Measurements from ENCODE around the gene USP22. TPM values are rescaled to one million over a fixed set of nuclear protein-coding genes. Genes with fewer than 3 reads are reported as not detected.

USP22 gene
- total RNA-seq, 4 donors from 2014 or later = 120 to 258 (median 143) TPM

DNA sequence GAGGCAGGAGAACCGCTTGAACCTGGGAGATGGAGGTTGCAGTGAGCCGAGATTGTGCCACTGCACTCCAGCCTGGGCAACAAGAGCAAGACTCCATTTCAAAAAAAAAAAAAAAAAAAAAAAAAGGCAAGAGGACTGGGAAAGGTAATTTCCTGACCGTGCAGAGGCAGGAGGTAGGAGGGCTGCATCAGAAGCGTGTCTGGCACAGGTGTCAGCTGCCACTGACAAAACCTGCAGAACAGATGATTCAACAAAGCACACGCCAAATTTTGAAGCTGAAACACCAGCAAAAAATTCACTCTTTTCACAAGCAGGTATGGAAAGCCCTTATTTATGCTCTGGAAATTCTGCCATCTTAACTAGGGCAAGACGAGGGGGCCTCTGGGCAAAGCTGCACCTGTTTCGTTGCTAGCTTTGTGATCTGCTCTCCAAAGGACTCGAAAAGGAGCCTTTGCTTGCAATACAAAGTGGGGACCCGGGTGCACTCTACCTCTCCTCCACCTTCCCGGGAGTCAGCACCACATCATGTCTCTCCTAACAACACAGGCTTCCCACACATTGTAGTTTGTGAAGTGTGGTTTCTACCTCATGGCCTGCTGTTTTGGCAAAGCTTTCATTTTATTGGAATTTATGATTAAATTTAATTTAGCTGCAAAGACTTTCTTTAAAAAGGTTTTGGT is 33.7 kb downstream of the USP22 start:
- H3K27ac ChIP-seq = no peak overlapping the region
- no peak overlapping the region for H3K4me3 ChIP-seq
- peaks cover 2 to 98% of the 10 kb centered on the region in 2 donors for H3K36me3 ChIP-seq
- in situ Hi-C loops (cut with MboI; ENCODE audit: low sequenced_read_pairs in 4 of 4) = no loop called here
- peaks cover 0 to 3% of the 10 kb centered on the region in 2 donors for H3K4me1 ChIP-seq
- intact Hi-C loops (cut with DNase I; ENCODE audit: low total_unique reads) = no loop called here
- no peaks in the 10 kb centered on the region for H3K9me3 ChIP-seq
- no peaks in the 10 kb centered on the region for H3K27me3 ChIP-seq
- TF ChIP-seq POLR2A (IDR thresholded peaks at IDR 0.05) = no peak
- TF ChIP-seq, protein P1, sequence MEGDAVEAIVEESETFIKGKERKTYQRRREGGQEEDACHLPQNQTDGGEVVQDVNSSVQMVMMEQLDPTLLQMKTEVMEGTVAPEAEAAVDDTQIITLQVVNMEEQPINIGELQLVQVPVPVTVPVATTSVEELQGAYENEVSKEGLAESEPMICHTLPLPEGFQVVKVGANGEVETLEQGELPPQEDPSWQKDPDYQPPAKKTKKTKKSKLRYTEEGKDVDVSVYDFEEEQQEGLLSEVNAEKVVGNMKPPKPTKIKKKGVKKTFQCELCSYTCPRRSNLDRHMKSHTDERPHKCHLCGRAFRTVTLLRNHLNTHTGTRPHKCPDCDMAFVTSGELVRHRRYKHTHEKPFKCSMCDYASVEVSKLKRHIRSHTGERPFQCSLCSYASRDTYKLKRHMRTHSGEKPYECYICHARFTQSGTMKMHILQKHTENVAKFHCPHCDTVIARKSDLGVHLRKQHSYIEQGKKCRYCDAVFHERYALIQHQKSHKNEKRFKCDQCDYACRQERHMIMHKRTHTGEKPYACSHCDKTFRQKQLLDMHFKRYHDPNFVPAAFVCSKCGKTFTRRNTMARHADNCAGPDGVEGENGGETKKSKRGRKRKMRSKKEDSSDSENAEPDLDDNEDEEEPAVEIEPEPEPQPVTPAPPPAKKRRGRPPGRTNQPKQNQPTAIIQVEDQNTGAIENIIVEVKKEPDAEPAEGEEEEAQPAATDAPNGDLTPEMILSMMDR (IDR thresholded peaks at IDR 0.05 in 4 of 5, conservative IDR thresholded peaks at IDR 0.05 in 1 of 5) = no peak
- DNase-seq = no peak
- no peak for ATAC-seq

DNA sequence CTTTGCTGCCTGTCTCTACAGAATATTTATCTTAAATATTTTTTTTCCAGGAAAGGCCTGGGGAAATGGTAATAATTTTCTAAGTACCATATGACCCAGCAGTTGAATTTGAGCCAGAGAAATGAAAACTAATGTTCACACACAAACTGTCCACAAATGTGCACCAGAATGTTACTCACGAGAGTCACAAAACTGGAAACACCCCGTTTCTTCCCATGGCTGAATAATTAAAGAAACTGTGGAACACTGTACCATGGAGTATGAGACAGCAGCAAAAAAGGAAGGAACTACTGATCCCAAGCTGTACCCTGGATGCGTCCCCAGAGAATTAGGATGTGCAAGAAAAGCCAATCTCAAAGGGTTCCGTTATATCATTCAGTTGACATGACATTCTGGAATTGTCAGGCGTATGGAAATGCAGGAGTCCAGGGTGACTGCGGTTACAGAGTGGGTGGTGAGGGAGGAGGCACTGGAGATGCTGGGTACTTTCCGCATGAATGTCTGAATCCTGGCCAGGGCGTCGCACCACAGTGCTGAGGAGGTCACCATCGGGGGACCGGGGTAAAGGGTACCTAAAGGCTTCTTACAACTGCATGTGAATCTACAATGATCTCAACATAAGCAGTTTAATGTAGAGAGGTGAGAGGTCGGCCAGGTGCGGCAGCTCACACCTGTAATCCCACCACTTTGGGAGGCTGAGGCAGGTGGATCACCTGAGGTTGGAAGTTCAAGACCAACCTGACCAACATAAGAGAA is 34.5 kb downstream of the USP22 start:
- peaks cover 0 to 3% of the 10 kb centered on the region in 2 donors for H3K4me1 ChIP-seq
- no peak overlapping the region for H3K27ac ChIP-seq
- no peak for TF ChIP-seq POLR2A (IDR thresholded peaks at IDR 0.05)
- TF ChIP-seq, protein P1 (IDR thresholded peaks at IDR 0.05 in 4 of 5, conservative IDR thresholded peaks at IDR 0.05 in 1 of 5) = no peak
- H3K36me3 ChIP-seq = peaks cover 2 to 100% of the 10 kb centered on the region in 2 donors
- in situ Hi-C loops (cut with MboI; ENCODE audit: low sequenced_read_pairs in 4 of 4) = no loop called here
- DNase-seq = no peak
- no peaks in the 10 kb centered on the region for H3K9me3 ChIP-seq
- ATAC-seq = no peak
- H3K27me3 ChIP-seq = no peaks in the 10 kb centered on the region
- no peak overlapping the region for H3K4me3 ChIP-seq
- intact Hi-C loops (cut with DNase I; ENCODE audit: low total_unique reads) = no loop called here

DNA sequence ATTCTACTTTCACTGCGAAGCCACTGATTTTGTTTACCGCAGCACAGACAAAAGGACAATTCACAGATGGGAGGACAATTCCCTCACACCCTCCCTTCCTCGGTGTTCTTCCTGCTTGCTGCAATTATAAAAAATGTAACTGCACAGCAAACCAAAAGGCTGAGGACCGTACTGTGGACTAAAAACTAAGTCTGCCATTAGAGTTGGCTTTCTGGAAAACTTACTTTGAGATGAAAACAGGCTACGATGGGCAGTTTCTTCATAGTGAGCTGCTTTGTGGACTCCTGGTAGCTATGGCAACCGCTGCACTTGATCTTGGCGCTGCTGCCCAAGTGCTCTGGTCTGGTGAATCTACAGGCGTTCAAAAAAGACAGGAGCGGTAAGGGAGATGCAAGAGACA is 35.2 kb downstream of the USP22 start:
- intact Hi-C loops (cut with DNase I; ENCODE audit: low total_unique reads) (no loop called here), in situ Hi-C loops (cut with MboI; ENCODE audit: low sequenced_read_pairs in 4 of 4) (no loop called here)
- peaks cover 2 to 100% of the 10 kb centered on the region in 2 donors for H3K36me3 ChIP-seq
- no peak for DNase-seq
- no peaks in the 10 kb centered on the region for H3K4me1 ChIP-seq
- no peak overlapping the region for H3K4me3 ChIP-seq
- H3K27ac ChIP-seq = no peak overlapping the region
- no peaks in the 10 kb centered on the region for H3K27me3 ChIP-seq
- no peaks in the 10 kb centered on the region for H3K9me3 ChIP-seq
- TF ChIP-seq, protein P1 (IDR thresholded peaks at IDR 0.05 in 4 of 5, conservative IDR thresholded peaks at IDR 0.05 in 1 of 5) = no peak
- no peak for TF ChIP-seq POLR2A (IDR thresholded peaks at IDR 0.05)
- no peak for ATAC-seq

DNA sequence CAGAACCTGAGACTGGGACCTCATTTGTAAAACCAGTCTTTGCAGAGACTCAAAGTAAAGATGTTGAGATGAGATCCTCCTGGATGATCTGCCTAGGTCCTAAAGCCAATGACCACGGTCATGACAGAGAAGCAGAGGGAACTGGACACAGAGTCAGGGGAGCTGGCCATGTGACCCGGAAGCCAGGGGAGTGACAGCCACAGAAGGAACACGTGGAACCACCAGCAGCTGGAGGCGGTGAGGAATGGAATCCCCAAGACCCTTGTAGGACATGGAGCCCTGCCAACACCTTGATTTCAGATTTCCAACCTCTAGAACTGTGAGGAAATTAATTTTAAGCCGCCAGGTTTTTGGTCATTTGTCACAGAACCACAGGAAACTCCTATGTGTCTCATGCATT is 37.0 kb downstream of the USP22 start:
- no peak for DNase-seq
- intact Hi-C loops (cut with DNase I; ENCODE audit: low total_unique reads) (no loop called here), in situ Hi-C loops (cut with MboI; ENCODE audit: low sequenced_read_pairs in 4 of 4) (no loop called here)
- H3K9me3 ChIP-seq = no peaks in the 10 kb centered on the region
- peak overlapping the region in 1 of 4 donors; percentile 57 for H3K27ac ChIP-seq
- peaks cover 2 to 91% of the 10 kb centered on the region in 2 donors for H3K36me3 ChIP-seq
- H3K4me3 ChIP-seq = no peak overlapping the region
- TF ChIP-seq, protein P1 (IDR thresholded peaks at IDR 0.05 in 4 of 5, conservative IDR thresholded peaks at IDR 0.05 in 1 of 5) = no peak
- no peak for TF ChIP-seq POLR2A (IDR thresholded peaks at IDR 0.05)
- H3K27me3 ChIP-seq = no peaks in the 10 kb centered on the region
- no peak for ATAC-seq
- H3K4me1 ChIP-seq = peaks cover 14 to 17% of the 10 kb centered on the region in 2 donors

Data from gastrocnemius medialis (tissue), 4 donors.